LNCAP (cell line): ENCODE measurements around the gene UGT1A6.

ENCODE experiments used
- TF ChIP-seq, protein P1 (sequence below): fragments of 450-650 bp; IDR thresholded peaks from 2 replicates; pipeline ENCODE4 v1.5.1; 2017; ENCODE audit warnings: mild to moderate bottlenecking

The UGT1A6 gene

GRCh38 chr2:233689031-233689430 lies 3.7 kb upstream of the UGT1A6 start:
- TF ChIP-seq, protein P1, sequence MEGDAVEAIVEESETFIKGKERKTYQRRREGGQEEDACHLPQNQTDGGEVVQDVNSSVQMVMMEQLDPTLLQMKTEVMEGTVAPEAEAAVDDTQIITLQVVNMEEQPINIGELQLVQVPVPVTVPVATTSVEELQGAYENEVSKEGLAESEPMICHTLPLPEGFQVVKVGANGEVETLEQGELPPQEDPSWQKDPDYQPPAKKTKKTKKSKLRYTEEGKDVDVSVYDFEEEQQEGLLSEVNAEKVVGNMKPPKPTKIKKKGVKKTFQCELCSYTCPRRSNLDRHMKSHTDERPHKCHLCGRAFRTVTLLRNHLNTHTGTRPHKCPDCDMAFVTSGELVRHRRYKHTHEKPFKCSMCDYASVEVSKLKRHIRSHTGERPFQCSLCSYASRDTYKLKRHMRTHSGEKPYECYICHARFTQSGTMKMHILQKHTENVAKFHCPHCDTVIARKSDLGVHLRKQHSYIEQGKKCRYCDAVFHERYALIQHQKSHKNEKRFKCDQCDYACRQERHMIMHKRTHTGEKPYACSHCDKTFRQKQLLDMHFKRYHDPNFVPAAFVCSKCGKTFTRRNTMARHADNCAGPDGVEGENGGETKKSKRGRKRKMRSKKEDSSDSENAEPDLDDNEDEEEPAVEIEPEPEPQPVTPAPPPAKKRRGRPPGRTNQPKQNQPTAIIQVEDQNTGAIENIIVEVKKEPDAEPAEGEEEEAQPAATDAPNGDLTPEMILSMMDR = no peak

- TF ChIP-seq, protein P1 = no peak
Observed at GRCh38 chr2:233689501-233689900, 3.2 kb upstream of the UGT1A6 start.

DNA sequence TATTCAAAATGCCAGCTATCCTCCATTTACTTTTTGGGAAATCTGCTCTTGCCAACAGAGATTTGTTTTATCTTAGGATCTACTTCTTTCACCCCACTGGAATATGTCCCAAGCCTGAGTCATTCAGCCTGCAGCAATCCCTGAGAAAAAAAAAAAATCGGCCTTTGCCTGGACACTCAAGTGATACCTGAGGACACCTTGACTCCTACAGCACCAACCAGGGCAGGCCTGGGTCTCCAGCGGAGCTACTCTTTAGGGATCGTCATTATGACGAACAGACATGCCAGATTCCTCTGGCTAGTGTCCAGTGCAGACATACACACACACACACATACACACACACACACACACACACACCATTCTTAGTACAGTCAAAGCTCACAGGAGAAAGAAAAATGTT lies 2.2 kb upstream of the UGT1A6 start:
- TF ChIP-seq, protein P1 = no peak

GRCh38 chr2:233691443-233692433 lies 952 bp upstream of the UGT1A6 start:
- TF ChIP-seq, protein P1 = no peak

GRCh38 chr2:233693963-233694362 lies 1.3 kb downstream of the UGT1A6 start:
- TF ChIP-seq, protein P1 = no peak

- TF ChIP-seq, protein P1 = no peak
Observed at GRCh38 chr2:233698740-233699139, 6.0 kb downstream of the UGT1A6 start.

- TF ChIP-seq, protein P1 = no peak
Observed at GRCh38 chr2:233699424-233700027, 6.8 kb downstream of the UGT1A6 start.
